ENCODE results near the gene CACNA1S. TPM values are rescaled to one million over a fixed set of nuclear protein-coding genes. Genes with fewer than 3 reads are reported as not detected.

The CACNA1S gene
- total RNA-seq, 1 experiment from 2014 or later: not detected

- Histone ChIP-seq H3K27ac (ENCODE audit: low read length) (no peak overlapping the region), H3K4me3 (ENCODE audit: low read depth in 2 of 2, low read length in 2 of 2) (no peak overlapping the region), H3K36me3 (ENCODE audit: control insufficient read depth, insufficient read depth, low read length) (peaks cover 7% of the 10 kb centered on the region; the same call in 1 of the 2 replicates), H3K4me1 (ENCODE audit: control insufficient read depth, insufficient read depth, low read length) (no peaks in the 10 kb centered on the region), H3K27me3 (ENCODE audit: control insufficient read depth, insufficient read depth, low read length) (no peaks in the 10 kb centered on the region), H3K9me3 (ENCODE audit: control insufficient read depth, insufficient read depth, low read depth, low read length) (no peaks in the 10 kb centered on the region)
- BruUV-seq (replicated peaks): no TSS peak
- POLR2A ChIA-PET: no interaction called here
- DNase-seq (ENCODE audit: low read depth, low spot score) (no peak), ATAC-seq (no peak)
- TF ChIP-seq, protein P1, sequence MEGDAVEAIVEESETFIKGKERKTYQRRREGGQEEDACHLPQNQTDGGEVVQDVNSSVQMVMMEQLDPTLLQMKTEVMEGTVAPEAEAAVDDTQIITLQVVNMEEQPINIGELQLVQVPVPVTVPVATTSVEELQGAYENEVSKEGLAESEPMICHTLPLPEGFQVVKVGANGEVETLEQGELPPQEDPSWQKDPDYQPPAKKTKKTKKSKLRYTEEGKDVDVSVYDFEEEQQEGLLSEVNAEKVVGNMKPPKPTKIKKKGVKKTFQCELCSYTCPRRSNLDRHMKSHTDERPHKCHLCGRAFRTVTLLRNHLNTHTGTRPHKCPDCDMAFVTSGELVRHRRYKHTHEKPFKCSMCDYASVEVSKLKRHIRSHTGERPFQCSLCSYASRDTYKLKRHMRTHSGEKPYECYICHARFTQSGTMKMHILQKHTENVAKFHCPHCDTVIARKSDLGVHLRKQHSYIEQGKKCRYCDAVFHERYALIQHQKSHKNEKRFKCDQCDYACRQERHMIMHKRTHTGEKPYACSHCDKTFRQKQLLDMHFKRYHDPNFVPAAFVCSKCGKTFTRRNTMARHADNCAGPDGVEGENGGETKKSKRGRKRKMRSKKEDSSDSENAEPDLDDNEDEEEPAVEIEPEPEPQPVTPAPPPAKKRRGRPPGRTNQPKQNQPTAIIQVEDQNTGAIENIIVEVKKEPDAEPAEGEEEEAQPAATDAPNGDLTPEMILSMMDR (IDR thresholded peaks at IDR 0.05): no peak
- TF ChIP-seq REST (IDR thresholded peaks at IDR 0.05; ENCODE audit: insufficient read depth in 1 of 2, low read depth in 2 of 2, low read length in 1 of 2): no peak
- TF ChIP-seq SIN3A (IDR thresholded peaks at IDR 0.05; ENCODE audit: borderline replicate concordance, insufficient read depth, low read depth, low read length): no peak
- no peak for TF ChIP-seq POLR2AphosphoS5 (IDR thresholded peaks at IDR 0.05; ENCODE audit: low read depth, low read length)
- TF ChIP-seq TCF7L2 (IDR thresholded peaks at IDR 0.05; ENCODE audit: low read depth, low read length): no peak
- CTCF ChIA-PET: no interaction called here
- in situ Hi-C loops (cut with HindIII; ENCODE audit: low pct_unique_long_range_greater_than_20kb, low sequenced_read_pairs) (no loop called here), intact Hi-C loops (cut with micrococcal nuclease; ENCODE audit: unreplicated experiment) (no loop called here)
Measured at GRCh38 chr1:201145816-201146215, 33.6 kb upstream of the CACNA1S start.

GRCh38 chr1:201145132-201145531, 32.9 kb upstream of the CACNA1S start:
- peaks cover 7% of the 10 kb centered on the region; the same call in 1 of the 2 replicates for H3K36me3 ChIP-seq (ENCODE audit: control insufficient read depth, insufficient read depth, low read length)
- DNase-seq (ENCODE audit: low read depth, low spot score) (no peak), ATAC-seq (no peak)
- no TSS peak for BruUV-seq (replicated peaks)
- in situ Hi-C loops (cut with HindIII; ENCODE audit: low pct_unique_long_range_greater_than_20kb, low sequenced_read_pairs): no loop called here
- no peak overlapping the region for H3K4me3 ChIP-seq (ENCODE audit: low read depth in 2 of 2, low read length in 2 of 2)
- no peaks in the 10 kb centered on the region for H3K9me3 ChIP-seq (ENCODE audit: control insufficient read depth, insufficient read depth, low read depth, low read length)
- no peak overlapping the region for H3K27ac ChIP-seq (ENCODE audit: low read length)
- POLR2A ChIA-PET: no interaction called here
- TF ChIP-seq, protein P1 (IDR thresholded peaks at IDR 0.05): no peak
- no peak for TF ChIP-seq POLR2AphosphoS5 (IDR thresholded peaks at IDR 0.05; ENCODE audit: low read depth, low read length)
- no peak for TF ChIP-seq TCF7L2 (IDR thresholded peaks at IDR 0.05; ENCODE audit: low read depth, low read length)
- TF ChIP-seq SIN3A (IDR thresholded peaks at IDR 0.05; ENCODE audit: borderline replicate concordance, insufficient read depth, low read depth, low read length): no peak
- no peak for TF ChIP-seq REST (IDR thresholded peaks at IDR 0.05; ENCODE audit: insufficient read depth in 1 of 2, low read depth in 2 of 2, low read length in 1 of 2)
- no peaks in the 10 kb centered on the region for H3K4me1 ChIP-seq (ENCODE audit: control insufficient read depth, insufficient read depth, low read length)
- CTCF ChIA-PET: interaction anchor here (0.6 kb wide), 1 partner anchor 34 kb away, joined by 3 read pairs; no protein-coding TSS in a partner anchor
- intact Hi-C loops (cut with micrococcal nuclease; ENCODE audit: unreplicated experiment): no loop called here
- no peaks in the 10 kb centered on the region for H3K27me3 ChIP-seq (ENCODE audit: control insufficient read depth, insufficient read depth, low read length)

All from Panc1 (cell line).